ENCODE results near the gene ARHGAP25.

DNA sequence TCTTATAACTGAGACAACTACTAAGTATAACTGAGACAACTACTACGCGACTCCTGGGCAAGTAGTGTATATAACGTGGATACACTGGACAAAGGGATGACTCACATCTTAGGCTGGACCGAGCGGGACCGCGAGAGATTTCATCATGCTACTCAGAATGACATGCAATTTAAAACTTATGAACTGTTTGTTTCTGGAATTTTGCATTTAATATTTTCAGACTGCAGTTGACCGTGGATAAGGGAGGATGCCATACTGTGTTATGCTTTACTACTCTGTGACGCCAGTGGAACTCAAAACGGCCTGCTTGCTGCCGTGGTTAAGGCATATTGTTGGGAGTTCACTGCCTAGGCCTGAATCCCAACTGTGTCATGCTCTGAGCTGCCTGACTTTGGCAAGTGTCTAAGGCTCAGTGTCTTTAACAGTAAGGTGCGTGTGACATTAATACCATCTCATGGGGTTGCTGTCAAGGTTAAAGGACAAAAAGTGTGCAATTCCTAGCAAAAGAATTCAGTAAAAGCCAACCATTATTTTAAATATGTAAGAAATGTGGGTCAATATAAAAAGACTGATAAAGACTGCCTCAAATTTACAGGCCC lies 72.0 kb downstream of the ARHGAP25 start:
- TF ChIP-seq, protein P1, sequence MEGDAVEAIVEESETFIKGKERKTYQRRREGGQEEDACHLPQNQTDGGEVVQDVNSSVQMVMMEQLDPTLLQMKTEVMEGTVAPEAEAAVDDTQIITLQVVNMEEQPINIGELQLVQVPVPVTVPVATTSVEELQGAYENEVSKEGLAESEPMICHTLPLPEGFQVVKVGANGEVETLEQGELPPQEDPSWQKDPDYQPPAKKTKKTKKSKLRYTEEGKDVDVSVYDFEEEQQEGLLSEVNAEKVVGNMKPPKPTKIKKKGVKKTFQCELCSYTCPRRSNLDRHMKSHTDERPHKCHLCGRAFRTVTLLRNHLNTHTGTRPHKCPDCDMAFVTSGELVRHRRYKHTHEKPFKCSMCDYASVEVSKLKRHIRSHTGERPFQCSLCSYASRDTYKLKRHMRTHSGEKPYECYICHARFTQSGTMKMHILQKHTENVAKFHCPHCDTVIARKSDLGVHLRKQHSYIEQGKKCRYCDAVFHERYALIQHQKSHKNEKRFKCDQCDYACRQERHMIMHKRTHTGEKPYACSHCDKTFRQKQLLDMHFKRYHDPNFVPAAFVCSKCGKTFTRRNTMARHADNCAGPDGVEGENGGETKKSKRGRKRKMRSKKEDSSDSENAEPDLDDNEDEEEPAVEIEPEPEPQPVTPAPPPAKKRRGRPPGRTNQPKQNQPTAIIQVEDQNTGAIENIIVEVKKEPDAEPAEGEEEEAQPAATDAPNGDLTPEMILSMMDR (conservative IDR thresholded peaks at IDR 0.05), result no peak
- no peak for TF ChIP-seq EZH2 (IDR thresholded peaks at IDR 0.05; ENCODE audit: low read depth)

Measured in PC-9 (cell line).